ENCODE results near the gene DLG2. TPM values are rescaled to one million over a fixed set of nuclear protein-coding genes. Genes with fewer than 3 reads are reported as not detected.

DLG2 gene
- total and polyA plus RNA-seq, 9 of the 15 experiments (the other 6 are each of a cell fraction or from before 2014, with no cell fraction given): 0.52 to 1.6 (median 0.95) TPM

DNA sequence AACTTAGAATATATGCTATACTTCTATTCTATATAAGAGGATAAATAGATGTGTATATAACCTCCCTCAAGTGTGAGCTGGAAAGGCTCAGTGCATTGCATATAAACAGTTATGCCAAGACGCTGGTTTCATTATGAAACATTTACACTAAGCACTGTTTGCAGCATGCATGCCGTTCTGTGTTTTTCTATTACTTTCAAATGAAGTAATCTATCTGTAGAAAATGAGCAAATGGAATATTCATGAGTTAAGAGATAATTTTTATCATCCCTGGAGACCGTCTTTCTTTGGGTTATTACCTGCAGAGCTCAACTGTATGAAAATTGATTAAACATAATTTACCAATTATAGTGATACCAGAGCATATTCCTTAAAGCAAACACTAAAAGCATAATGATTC is 1415.2 kb downstream of the DLG2 start (continued):
- TF ChIP-seq, protein P1, sequence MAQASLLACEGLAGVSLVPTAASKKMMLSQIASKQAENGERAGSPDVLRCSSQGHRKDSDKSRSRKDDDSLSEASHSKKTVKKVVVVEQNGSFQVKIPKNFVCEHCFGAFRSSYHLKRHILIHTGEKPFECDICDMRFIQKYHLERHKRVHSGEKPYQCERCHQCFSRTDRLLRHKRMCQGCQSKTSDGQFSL (CRISPR knock-in tag; IDR thresholded peaks at IDR 0.05): no peak
- TF ChIP-seq, protein P1 (tag; IDR thresholded peaks at IDR 0.05): no peak
- no peak for TF ChIP-seq ELF2 (CRISPR knock-in tag; IDR thresholded peaks at IDR 0.05)
- no peak for TF ChIP-seq MTA3 (IDR thresholded peaks at IDR 0.05; ENCODE audit: borderline replicate concordance)
- TF ChIP-seq, protein P2, sequence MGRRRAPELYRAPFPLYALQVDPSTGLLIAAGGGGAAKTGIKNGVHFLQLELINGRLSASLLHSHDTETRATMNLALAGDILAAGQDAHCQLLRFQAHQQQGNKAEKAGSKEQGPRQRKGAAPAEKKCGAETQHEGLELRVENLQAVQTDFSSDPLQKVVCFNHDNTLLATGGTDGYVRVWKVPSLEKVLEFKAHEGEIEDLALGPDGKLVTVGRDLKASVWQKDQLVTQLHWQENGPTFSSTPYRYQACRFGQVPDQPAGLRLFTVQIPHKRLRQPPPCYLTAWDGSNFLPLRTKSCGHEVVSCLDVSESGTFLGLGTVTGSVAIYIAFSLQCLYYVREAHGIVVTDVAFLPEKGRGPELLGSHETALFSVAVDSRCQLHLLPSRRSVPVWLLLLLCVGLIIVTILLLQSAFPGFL (CRISPR knock-in tag; IDR thresholded peaks at IDR 0.05): no peak
- no peak for TF ChIP-seq ARNT (IDR thresholded peaks at IDR 0.05)
- no peak for TF ChIP-seq MTA2 (IDR thresholded peaks at IDR 0.05; ENCODE audit: low read depth)
- TF ChIP-seq DDX20 (tag; IDR thresholded peaks at IDR 0.05; ENCODE audit: low read depth): no peak
- no peak for TF ChIP-seq TARDBP (IDR thresholded peaks at IDR 0.05)
- TF ChIP-seq, protein P3, sequence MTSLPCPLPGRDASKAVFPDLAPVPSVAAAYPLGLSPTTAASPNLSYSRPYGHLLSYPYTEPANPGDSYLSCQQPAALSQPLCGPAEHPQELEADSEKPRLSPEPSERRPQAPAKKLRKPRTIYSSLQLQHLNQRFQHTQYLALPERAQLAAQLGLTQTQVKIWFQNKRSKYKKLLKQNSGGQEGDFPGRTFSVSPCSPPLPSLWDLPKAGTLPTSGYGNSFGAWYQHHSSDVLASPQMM (CRISPR knock-in tag; IDR thresholded peaks at IDR 0.05): no peak
- TF ChIP-seq MCM3 (IDR thresholded peaks at IDR 0.05): no peak
- TF ChIP-seq ZNF23 (CRISPR knock-in tag; IDR thresholded peaks at IDR 0.05): no peak
- TF ChIP-seq NFATC3 (IDR thresholded peaks at IDR 0.05): no peak
- TF ChIP-seq CSDE1 (IDR thresholded peaks at IDR 0.05): no peak
- no peak for TF ChIP-seq ZZZ3 (IDR thresholded peaks at IDR 0.05)

All from K562 (cell line).